Body of pancreas (tissue), 4 donors: ENCODE data around the gene TSPAN18.

Experiments used
- CTCF ChIP-seq, 7 experiments: fragments of 450-650 bp in 4 of 7; fragments of 200-600 bp in 3 of 7; sonication (generic) in 3 of 7; IDR thresholded peaks; one replicate each; pipeline ENCODE4 v1.5.1; 2016 to 2019; ENCODE audit warnings: antibody characterized with exemption in 7 of 7
- POLR2A ChIP-seq, 3 donors: fragments of 450-650 bp; IDR thresholded peaks; one replicate each; pipeline ENCODE4 v1.6.1; 2016; ENCODE audit warnings: antibody characterized with exemption in 3 of 3, mild to moderate bottlenecking in 2 of 3

GRCh38 chr11:44742508-44743246, 15.9 kb downstream of the TSPAN18 start:
- TF ChIP-seq POLR2A (IDR thresholded peaks at IDR 0.05) (no peak), CTCF (IDR thresholded peaks at IDR 0.05) (no peak)
